ENCODE data around the gene RAD51B. TPM values are rescaled to one million over a fixed set of nuclear protein-coding genes. Genes with fewer than 3 reads are reported as not detected.

RAD51B gene
- total RNA-seq, 4 donors from 2014 or later, result 8.9 to 30.3 (median 10.4) TPM

DNA sequence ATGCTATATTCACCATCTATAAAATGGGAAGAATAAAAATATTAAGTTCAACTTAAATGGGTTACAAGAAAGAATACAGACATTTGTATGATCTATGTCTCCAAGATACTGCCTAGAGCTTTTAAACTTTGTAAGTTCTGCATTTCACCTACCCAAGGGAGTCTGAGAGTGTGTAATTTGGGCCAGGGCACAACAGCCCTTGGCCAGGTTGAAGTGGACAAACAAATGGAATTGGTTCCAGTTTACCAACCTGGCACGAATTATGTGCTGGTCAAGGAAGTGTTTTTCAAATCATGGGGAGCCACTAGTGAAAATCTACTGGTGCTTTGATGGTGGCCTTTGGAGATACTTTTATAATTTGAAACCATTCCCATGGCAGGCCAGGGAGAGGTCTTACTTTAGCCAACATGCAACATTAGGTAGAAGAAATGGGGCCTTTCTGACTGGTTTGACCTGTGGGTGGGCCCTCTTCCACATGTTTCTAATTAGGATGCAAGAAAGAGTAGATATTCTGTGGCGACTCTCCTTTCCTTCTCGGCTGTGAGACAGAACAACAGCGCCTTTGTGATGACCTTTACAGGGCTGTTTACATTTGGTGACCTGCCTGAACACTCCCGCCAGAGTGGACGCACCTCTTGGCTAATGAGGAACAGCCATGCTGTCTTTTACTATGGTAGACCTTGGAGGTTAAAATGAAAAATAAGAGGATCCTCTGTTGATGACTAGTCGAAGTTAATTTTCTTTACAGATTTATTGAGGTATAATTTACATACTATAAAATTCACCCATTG is 496.7 kb downstream of the RAD51B start:
- ATAC-seq (ENCODE audit: low FRiP score), result no peak

DNA sequence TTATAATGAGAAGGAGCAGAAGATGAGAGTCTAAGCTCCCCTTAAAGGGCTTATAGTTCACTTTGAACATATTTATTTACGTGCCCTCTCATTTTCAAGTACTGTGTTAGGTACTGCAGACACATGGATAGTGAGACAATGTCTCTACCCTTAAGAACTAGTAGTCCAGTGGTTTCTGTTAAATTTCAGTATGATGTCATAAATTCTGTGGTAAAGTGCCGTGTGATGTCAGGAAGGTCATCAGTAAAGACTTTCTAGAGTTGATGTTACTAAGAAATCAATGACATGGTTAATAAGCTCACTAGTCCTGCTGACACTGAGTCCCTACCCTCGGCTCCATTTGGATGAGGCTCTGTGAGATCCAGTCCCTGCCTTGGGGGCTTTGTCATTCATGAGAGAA is 497.7 kb downstream of the RAD51B start:
- ATAC-seq (ENCODE audit: low FRiP score) (no peak), DNase-seq (ENCODE audit: low spot score) (no peak)
- TF ChIP-seq, protein P1, sequence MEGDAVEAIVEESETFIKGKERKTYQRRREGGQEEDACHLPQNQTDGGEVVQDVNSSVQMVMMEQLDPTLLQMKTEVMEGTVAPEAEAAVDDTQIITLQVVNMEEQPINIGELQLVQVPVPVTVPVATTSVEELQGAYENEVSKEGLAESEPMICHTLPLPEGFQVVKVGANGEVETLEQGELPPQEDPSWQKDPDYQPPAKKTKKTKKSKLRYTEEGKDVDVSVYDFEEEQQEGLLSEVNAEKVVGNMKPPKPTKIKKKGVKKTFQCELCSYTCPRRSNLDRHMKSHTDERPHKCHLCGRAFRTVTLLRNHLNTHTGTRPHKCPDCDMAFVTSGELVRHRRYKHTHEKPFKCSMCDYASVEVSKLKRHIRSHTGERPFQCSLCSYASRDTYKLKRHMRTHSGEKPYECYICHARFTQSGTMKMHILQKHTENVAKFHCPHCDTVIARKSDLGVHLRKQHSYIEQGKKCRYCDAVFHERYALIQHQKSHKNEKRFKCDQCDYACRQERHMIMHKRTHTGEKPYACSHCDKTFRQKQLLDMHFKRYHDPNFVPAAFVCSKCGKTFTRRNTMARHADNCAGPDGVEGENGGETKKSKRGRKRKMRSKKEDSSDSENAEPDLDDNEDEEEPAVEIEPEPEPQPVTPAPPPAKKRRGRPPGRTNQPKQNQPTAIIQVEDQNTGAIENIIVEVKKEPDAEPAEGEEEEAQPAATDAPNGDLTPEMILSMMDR (IDR thresholded peaks at IDR 0.05), result no peak

More for the DNA sequence above, 496.7 kb downstream of the RAD51B start:
- no peak for DNase-seq (ENCODE audit: low spot score)
- TF ChIP-seq, protein P1 (IDR thresholded peaks at IDR 0.05), result no peak

GRCh38 chr14:68318828-68319227 is 499.2 kb downstream of the RAD51B start:
- TF ChIP-seq, protein P1 (IDR thresholded peaks at IDR 0.05), result no peak

DNA sequence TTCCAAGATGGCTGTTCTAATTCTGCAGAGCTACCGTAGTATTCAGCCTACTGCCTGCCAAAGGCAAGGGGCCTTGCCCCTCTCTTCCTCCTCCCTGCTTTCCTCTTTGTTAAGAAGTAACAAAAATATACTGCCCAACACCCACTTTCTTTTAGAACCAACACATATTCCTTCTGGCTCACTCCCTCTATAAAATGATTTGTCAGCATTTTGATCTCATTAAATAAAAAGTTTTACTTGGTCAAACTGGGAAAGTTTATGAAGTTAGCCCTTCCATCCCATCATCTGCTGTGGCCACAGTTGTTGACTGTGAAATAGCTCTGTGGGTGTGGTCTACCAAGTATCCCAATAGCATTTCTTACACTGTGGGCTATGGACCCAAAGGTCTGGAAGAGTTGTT is 500.9 kb downstream of the RAD51B start:
- DNase-seq (ENCODE audit: low spot score) (no peak), ATAC-seq (ENCODE audit: low FRiP score) (no peak)
- TF ChIP-seq, protein P1 (IDR thresholded peaks at IDR 0.05), result no peak

More at GRCh38 chr14:68318828-68319227, 499.2 kb downstream of the RAD51B start:
- ATAC-seq (ENCODE audit: low FRiP score) (no peak), DNase-seq (ENCODE audit: low spot score) (no peak)

DNA sequence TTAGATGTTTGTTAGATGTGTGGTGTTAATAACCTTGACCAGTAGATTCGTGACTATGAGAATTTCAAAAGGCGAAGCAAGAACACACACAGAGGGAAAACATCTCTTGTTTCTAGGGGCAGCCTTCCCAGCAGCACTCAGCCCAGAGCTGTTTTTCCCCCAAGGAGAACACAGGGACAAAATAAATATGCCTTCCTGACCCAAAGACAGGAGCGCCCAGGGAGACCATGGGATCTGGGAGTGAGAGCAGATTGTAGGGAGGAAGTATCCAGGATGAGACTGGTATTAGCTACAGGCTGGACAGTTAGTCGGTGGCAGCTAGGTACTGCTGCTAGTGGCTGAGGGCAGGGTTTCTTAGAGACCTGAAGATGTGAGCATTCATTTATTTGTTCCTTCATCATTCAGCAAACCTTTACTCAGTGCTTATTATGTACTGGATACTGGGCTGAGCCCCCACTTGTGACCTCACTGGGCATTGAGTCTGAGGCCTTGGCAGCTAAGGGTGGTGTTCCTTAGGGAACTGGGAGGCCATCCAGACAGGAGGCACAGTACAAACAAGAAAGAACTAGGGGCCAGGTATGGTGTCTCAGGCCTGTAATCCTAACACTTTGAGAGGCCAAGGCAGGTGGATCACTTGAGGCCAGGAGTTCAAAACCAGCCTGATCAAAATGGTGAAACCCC is 503.5 kb downstream of the RAD51B start:
- ATAC-seq (ENCODE audit: low FRiP score) (no peak), DNase-seq (ENCODE audit: low spot score) (no peak)
- TF ChIP-seq, protein P1 (IDR thresholded peaks at IDR 0.05), result no peak

DNA sequence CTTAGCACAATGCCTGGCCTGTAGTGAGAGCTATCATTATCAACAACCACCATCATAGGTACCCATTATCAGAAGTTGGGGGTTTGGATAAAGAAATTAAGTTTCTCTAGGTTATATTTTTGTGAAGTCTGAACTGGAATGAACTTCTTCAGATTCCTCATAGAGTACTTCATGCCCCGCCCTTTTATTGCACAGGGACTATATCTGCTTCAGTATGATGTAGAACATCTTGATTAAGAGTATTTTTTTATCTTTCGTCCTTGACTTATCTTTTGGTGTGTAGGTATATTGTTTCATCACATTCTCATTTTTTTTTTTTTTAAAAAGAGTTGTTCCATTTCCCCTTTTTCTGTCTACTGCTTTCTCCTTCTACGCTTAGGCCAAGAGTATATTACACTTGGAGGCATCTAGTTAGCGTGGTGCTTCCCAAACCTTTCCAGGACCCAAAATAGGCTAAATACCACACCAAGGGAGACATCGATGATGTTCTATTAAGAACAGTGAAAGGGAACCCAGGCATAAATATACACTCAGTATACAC is 505.8 kb downstream of the RAD51B start:
- no peak for ATAC-seq (ENCODE audit: low FRiP score)
- DNase-seq (ENCODE audit: low spot score), result no peak
- TF ChIP-seq, protein P1 (IDR thresholded peaks at IDR 0.05), result no peak

Measured in omental fat pad (tissue), 4 donors.